ENCODE measurements around the gene SYCE1. TPM values are rescaled to one million over a fixed set of nuclear protein-coding genes. Genes with fewer than 3 reads are reported as not detected.

The SYCE1 gene
- total and polyA plus RNA-seq, 9 donors, result 0.40 to 8.1 (median 2.5) TPM; not detected in 1

DNA sequence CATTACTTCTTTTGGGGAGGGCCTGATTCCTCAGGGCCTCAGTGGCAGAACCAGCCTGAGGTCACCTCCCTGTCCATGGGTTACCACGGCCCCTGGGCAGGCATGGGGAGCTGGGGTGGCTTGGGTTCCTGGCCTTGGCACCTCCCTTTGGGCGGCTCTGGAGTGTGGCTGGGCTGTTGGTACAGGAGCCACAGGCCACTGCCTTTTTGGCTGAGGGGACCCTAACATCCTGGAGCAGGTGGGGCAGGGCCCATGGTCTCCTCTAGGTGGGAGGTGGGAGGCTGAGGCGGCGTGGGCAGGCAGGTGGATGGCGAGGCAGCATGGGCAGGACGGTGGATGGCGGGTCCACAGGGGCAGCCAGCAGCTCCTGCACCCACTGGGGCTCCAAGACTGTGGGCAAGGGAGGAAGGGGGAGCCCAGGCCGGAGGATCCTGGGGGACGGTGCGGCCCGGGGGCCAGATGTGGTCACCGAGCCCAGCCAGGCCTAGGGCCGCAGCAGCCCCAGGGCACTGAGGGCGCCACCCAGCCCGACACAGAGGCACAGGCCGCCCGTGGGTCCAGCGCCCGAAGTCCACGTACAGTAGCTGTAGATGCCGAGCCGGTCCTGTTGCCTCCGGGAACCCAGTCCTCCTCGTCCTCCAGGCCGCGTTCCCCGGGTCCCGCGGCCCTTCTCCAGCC, 2.4 kb upstream of the SYCE1 start:
- 89 to 92% (median 90%) methylated on average over 28 to 29 of the region's 29 CpGs for WGBS, 3 donors
- TF ChIP-seq POLR2A (IDR thresholded peaks at IDR 0.05) (no peak), EP300 (IDR thresholded peaks at IDR 0.05) (no peak)
- TF ChIP-seq, protein P1, sequence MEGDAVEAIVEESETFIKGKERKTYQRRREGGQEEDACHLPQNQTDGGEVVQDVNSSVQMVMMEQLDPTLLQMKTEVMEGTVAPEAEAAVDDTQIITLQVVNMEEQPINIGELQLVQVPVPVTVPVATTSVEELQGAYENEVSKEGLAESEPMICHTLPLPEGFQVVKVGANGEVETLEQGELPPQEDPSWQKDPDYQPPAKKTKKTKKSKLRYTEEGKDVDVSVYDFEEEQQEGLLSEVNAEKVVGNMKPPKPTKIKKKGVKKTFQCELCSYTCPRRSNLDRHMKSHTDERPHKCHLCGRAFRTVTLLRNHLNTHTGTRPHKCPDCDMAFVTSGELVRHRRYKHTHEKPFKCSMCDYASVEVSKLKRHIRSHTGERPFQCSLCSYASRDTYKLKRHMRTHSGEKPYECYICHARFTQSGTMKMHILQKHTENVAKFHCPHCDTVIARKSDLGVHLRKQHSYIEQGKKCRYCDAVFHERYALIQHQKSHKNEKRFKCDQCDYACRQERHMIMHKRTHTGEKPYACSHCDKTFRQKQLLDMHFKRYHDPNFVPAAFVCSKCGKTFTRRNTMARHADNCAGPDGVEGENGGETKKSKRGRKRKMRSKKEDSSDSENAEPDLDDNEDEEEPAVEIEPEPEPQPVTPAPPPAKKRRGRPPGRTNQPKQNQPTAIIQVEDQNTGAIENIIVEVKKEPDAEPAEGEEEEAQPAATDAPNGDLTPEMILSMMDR (IDR thresholded peaks at IDR 0.05), result no peak
- DNase-seq, result no peak
- intact Hi-C loops (cut with DNase I), result loop anchor here in 1 of 4 donors (5.0 kb wide), 1 partner anchor 140 kb away; no protein-coding TSS in a partner anchor
- no peak overlapping the region for H3K4me3 ChIP-seq
- no peaks in the 10 kb centered on the region for H3K4me1 ChIP-seq (ENCODE audit: insufficient read depth)
- H3K9me3 ChIP-seq, result peaks cover 0 to 5% of the 10 kb centered on the region in 2 donors
- H3K27me3 ChIP-seq, result no peaks in the 10 kb centered on the region
- no peak overlapping the region for H3K27ac ChIP-seq
- no peaks in the 10 kb centered on the region for H3K36me3 ChIP-seq

DNA sequence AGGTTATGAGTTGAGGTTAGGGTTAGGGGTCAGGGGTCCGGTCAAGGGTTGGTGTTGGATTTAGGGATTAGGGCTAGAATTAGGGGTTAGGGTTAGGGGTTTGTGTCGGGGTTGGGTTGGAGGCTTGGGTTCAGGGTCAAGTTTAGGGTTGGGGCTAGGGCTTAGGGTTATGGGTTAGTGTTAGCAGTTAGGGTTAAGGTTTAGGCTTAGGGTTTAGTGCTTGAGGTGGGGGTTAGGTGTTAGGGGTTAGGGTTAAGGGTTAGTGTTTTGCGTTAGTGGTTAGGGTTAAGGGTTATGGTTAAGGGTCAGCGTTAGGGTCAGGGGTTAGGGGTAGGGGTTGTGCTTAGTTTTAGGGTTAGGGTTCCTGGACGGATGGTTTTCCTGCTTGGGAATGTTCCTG, 1.7 kb upstream of the SYCE1 start:
- H3K27ac ChIP-seq, result no peak overlapping the region
- H3K4me3 ChIP-seq, result no peak overlapping the region
- H3K9me3 ChIP-seq, result peaks cover 0 to 5% of the 10 kb centered on the region in 2 donors
- no peak for DNase-seq
- H3K36me3 ChIP-seq, result no peaks in the 10 kb centered on the region
- 77 to 90% (median 82%) methylated on average over 5 of the region's 5 CpGs for WGBS, 3 donors
- intact Hi-C loops (cut with DNase I), result loop anchor here in 1 of 4 donors (5.0 kb wide), 1 partner anchor 140 kb away; no protein-coding TSS in a partner anchor
- H3K4me1 ChIP-seq (ENCODE audit: insufficient read depth), result no peaks in the 10 kb centered on the region
- TF ChIP-seq, protein P1 (IDR thresholded peaks at IDR 0.05), result no peak
- no peak for TF ChIP-seq POLR2A (IDR thresholded peaks at IDR 0.05)
- TF ChIP-seq EP300 (IDR thresholded peaks at IDR 0.05), result no peak
- H3K27me3 ChIP-seq, result no peaks in the 10 kb centered on the region

DNA sequence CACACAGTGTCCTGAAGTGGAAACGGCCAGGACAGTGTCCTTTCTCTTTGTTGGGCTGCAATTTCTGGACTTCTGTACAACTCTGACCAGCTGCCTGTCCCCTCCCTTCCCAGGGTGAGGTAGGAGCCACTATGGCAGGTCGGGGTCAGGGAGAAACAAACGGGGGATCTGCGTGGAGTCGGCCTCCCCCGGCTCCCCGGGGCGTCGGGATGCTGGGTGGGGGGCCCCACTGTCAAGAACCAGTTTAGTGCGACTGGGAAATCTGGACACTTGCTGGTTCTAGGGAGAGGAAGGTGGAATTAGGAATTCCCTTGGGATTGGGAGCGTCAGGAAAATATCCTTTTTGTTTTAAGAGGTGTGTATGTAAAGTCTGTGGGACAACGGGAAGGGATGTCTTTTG, 567 bp downstream of the SYCE1 start:
- H3K36me3 ChIP-seq, result no peaks in the 10 kb centered on the region
- H3K27ac ChIP-seq, result no peak overlapping the region
- H3K4me3 ChIP-seq, result no peak overlapping the region
- no peaks in the 10 kb centered on the region for H3K4me1 ChIP-seq (ENCODE audit: insufficient read depth)
- intact Hi-C loops (cut with DNase I), result loop anchor here in 1 of 4 donors (5.0 kb wide), 1 partner anchor 138 kb away; no protein-coding TSS in a partner anchor
- 82% methylated on average over 12 of the region's 12 CpGs for WGBS, 3 donors
- peaks cover 0 to 5% of the 10 kb centered on the region in 2 donors for H3K9me3 ChIP-seq
- no peak for TF ChIP-seq POLR2A (IDR thresholded peaks at IDR 0.05)
- no peak for TF ChIP-seq EP300 (IDR thresholded peaks at IDR 0.05)
- TF ChIP-seq, protein P1 (IDR thresholded peaks at IDR 0.05), result no peak
- H3K27me3 ChIP-seq, result no peaks in the 10 kb centered on the region
- DNase-seq, result no peak

DNA sequence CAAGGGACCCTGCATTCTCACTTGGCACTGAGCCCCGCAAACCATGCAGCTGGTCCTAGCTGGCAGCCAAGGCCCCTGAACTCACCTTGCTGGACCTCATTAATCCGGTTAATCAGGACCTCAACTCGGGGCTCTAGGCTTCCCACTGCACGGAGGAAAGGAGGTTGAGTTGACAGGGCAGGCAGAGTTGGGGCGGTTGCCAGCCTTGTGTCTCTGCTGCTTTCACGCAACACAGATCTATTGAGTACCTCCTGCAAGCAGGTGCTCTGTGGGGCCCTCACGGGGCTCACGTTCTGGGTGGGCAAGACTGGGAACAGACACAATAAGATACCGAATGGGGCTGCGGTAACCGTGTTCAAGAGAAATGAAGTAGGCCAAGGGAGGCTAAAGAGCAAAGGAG, 6.2 kb downstream of the SYCE1 start:
- WGBS, 3 donors, result 69 to 80% (median 72%) methylated on average over 11 of the region's 11 CpGs
- DNase-seq, result no peak

More for the DNA sequence above, 6.2 kb downstream of the SYCE1 start:
- Histone ChIP-seq H3K4me1 (ENCODE audit: insufficient read depth) (no peaks in the 10 kb centered on the region), H3K27me3 (no peaks in the 10 kb centered on the region), H3K4me3 (no peak overlapping the region), H3K9me3 (no peaks in the 10 kb centered on the region), H3K36me3 (no peaks in the 10 kb centered on the region), H3K27ac (no peak overlapping the region)
- intact Hi-C loops (cut with DNase I), result no loop called here
- no peak for TF ChIP-seq EP300 (IDR thresholded peaks at IDR 0.05)
- no peak for TF ChIP-seq POLR2A (IDR thresholded peaks at IDR 0.05)
- TF ChIP-seq, protein P1 (IDR thresholded peaks at IDR 0.05), result no peak

Data from ovary (tissue), 9 donors.